HepG2 (cell line): ENCODE measurements around the gene CC2D1B. TPM values are rescaled to one million over a fixed set of nuclear protein-coding genes. Genes with fewer than 3 reads are reported as not detected.

ENCODE experiments used
- DMAP1 ChIP-seq: IDR thresholded peaks from 2 replicates; pipeline ENCODE4 v1.6.1; 2016
- DNMT1 ChIP-seq: sonication (generic); formaldehyde crosslinking; IDR thresholded peaks from 2 replicates; pipeline ENCODE4 v1.5.1; 2020; ENCODE audit warnings: mild to moderate bottlenecking, missing genetic modification reagents
- HOMEZ ChIP-seq: IDR thresholded peaks from 2 replicates; pipeline ENCODE4 v1.6.1; 2016; ENCODE audit warnings: low read depth
- MTF2 ChIP-seq: sonication (generic); formaldehyde crosslinking; IDR thresholded peaks from 2 replicates; pipeline ENCODE4 v1.5.0; 2020; ENCODE audit warnings: missing genetic modification reagents, borderline replicate concordance
- NFRKB ChIP-seq: fragments of 450-650 bp; IDR thresholded peaks from 2 replicates; pipeline ENCODE4 v1.6.1; 2017
- PHB2 ChIP-seq: fragments of 450-650 bp; IDR thresholded peaks from 2 replicates; pipeline ENCODE4 v1.6.1; 2018; ENCODE audit not compliant: partially characterized antibody
- XBP1 ChIP-seq: sonication (generic); formaldehyde crosslinking; IDR thresholded peaks from 2 replicates; pipeline ENCODE4 v1.5.0; 2020; ENCODE audit warnings: missing genetic modification reagents
- ZNF512 ChIP-seq: sonication (generic); formaldehyde crosslinking; IDR thresholded peaks from 2 replicates; pipeline ENCODE4 v1.4.0; 2020; ENCODE audit warnings: mild to moderate bottlenecking, missing genetic modification reagents
- polyA plus RNA-seq, 8 experiments: library from polyadenylated mRNA; depleted of rRNA in 3 of 8; stranded (reverse) in 7 of 8; unstranded in 1 of 8; fragments of >200 nt; fragmentation: Illumina TruSeq in 4 of 8; extraction: Trizol in 4 of 8; gene quantifications; 2 replicates each; pipeline versions ENCODE4 v1.2.1 to v1.2.3, GENCODE V29; 2011 to 2016; ENCODE audit warnings: low read depth in 4 of 8, missing spikeins in 1 of 8, mixed read lengths in 1 of 8; ENCODE audit not compliant: insufficient read depth in 1 of 8
- total RNA-seq, 5 experiments: library from RNA; depleted of rRNA; stranded (reverse); fragments of >200 nt; fragmentation: Illumina TruSeq; extraction: Trizol; gene quantifications; 2 replicates each; pipeline ENCODE4 v1.2.3, GENCODE V29; 2016; ENCODE audit warnings: low read depth in 1 of 5
- TF ChIP-seq, protein P1 (sequence below), 2 experiments: fragments of 450-650 bp in 1 of 2; sonication (generic) in 1 of 2; formaldehyde crosslinking in 1 of 2; IDR thresholded peaks; 2 replicates each; pipeline versions ENCODE4 v1.6.1 to v1.8.0; 2016 to 2022; ENCODE audit warnings: antibody characterized with exemption in 1 of 2, mild to moderate bottlenecking in 1 of 2, missing genetic modification reagents in 1 of 2
- TF ChIP-seq, protein P2 (sequence below): sonication (generic); formaldehyde crosslinking; conservative IDR thresholded peaks from 2 replicates; pipeline ENCODE4 v1.4.0; 2020; ENCODE audit warnings: missing genetic modification reagents
- TF ChIP-seq, protein P3 (sequence below): sonication (generic); formaldehyde crosslinking; IDR thresholded peaks from 2 replicates; pipeline ENCODE4 v1.8.1; 2023; ENCODE audit warnings: mild to moderate bottlenecking, missing genetic modification reagents

The CC2D1B gene
- total and polyA plus RNA-seq, 2 of the 13 experiments (the other 11 are each of a cell fraction or from before 2014, with no cell fraction given), result 7.2 to 19.2 TPM

GRCh38 chr1:52305417-52306226 is 60.4 kb downstream of the CC2D1B start (continued):
- peak; percentile 72 for TF ChIP-seq HOMEZ (CRISPR knock-in tag)
- TF ChIP-seq, protein P1, sequence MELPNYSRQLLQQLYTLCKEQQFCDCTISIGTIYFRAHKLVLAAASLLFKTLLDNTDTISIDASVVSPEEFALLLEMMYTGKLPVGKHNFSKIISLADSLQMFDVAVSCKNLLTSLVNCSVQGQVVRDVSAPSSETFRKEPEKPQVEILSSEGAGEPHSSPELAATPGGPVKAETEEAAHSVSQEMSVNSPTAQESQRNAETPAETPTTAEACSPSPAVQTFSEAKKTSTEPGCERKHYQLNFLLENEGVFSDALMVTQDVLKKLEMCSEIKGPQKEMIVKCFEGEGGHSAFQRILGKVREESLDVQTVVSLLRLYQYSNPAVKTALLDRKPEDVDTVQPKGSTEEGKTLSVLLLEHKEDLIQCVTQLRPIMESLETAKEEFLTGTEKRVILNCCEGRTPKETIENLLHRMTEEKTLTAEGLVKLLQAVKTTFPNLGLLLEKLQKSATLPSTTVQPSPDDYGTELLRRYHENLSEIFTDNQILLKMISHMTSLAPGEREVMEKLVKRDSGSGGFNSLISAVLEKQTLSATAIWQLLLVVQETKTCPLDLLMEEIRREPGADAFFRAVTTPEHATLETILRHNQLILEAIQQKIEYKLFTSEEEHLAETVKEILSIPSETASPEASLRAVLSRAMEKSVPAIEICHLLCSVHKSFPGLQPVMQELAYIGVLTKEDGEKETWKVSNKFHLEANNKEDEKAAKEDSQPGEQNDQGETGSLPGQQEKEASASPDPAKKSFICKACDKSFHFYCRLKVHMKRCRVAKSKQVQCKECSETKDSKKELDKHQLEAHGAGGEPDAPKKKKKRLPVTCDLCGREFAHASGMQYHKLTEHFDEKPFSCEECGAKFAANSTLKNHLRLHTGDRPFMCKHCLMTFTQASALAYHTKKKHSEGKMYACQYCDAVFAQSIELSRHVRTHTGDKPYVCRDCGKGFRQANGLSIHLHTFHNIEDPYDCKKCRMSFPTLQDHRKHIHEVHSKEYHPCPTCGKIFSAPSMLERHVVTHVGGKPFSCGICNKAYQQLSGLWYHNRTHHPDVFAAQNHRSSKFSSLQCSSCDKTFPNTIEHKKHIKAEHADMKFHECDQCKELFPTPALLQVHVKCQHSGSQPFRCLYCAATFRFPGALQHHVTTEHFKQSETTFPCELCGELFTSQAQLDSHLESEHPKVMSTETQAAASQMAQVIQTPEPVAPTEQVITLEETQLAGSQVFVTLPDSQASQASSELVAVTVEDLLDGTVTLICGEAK (IDR thresholded peaks at IDR 0.05), result no peak
- TF ChIP-seq, protein P1 (CRISPR knock-in tag; IDR thresholded peaks at IDR 0.05), result no peak; the same call in 1 of the 2 replicates
- TF ChIP-seq XBP1 (CRISPR knock-in tag), result no peak
- 0 out of 2 replicates have a peak, but pooled peaks have one; percentile 27 for TF ChIP-seq DNMT1 (CRISPR knock-in tag)
- TF ChIP-seq ZNF512 (CRISPR knock-in tag), result 0 out of 2 replicates have a peak, but pooled peaks have one; percentile 29
- no peak for TF ChIP-seq NFRKB
- TF ChIP-seq DMAP1 (CRISPR knock-in tag), result peak; percentile 70; the same call in 1 of the 2 replicates
- no peak for TF ChIP-seq PHB2
- no peak for TF ChIP-seq MTF2 (CRISPR knock-in tag)
- TF ChIP-seq, protein P2, sequence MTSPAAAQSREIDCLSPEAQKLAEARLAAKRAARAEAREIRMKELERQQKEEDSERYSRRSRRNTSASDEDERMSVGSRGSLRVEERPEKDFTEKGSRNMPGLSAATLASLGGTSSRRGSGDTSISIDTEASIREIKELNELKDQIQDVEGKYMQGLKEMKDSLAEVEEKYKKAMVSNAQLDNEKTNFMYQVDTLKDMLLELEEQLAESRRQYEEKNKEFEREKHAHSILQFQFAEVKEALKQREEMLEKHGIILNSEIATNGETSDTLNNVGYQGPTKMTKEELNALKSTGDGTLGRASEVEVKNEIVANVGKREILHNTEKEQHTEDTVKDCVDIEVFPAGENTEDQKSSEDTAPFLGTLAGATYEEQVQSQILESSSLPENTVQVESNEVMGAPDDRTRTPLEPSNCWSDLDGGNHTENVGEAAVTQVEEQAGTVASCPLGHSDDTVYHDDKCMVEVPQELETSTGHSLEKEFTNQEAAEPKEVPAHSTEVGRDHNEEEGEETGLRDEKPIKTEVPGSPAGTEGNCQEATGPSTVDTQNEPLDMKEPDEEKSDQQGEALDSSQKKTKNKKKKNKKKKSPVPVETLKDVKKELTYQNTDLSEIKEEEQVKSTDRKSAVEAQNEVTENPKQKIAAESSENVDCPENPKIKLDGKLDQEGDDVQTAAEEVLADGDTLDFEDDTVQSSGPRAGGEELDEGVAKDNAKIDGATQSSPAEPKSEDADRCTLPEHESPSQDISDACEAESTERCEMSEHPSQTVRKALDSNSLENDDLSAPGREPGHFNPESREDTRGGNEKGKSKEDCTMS (CRISPR knock-in tag), result no peak
- TF ChIP-seq, protein P3, sequence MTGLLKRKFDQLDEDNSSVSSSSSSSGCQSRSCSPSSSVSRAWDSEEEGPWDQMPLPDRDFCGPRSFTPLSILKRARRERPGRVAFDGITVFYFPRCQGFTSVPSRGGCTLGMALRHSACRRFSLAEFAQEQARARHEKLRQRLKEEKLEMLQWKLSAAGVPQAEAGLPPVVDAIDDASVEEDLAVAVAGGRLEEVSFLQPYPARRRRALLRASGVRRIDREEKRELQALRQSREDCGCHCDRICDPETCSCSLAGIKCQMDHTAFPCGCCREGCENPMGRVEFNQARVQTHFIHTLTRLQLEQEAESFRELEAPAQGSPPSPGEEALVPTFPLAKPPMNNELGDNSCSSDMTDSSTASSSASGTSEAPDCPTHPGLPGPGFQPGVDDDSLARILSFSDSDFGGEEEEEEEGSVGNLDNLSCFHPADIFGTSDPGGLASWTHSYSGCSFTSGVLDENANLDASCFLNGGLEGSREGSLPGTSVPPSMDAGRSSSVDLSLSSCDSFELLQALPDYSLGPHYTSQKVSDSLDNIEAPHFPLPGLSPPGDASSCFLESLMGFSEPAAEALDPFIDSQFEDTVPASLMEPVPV, result no peak
